Measurements from ENCODE around the gene COL6A1.
"Not testable (repeated sequence)": the region's sequence is repeated elsewhere in the genome, so short reads cannot be mapped to it uniquely, and the experiment has no call there.

COL6A1 gene

DNA sequence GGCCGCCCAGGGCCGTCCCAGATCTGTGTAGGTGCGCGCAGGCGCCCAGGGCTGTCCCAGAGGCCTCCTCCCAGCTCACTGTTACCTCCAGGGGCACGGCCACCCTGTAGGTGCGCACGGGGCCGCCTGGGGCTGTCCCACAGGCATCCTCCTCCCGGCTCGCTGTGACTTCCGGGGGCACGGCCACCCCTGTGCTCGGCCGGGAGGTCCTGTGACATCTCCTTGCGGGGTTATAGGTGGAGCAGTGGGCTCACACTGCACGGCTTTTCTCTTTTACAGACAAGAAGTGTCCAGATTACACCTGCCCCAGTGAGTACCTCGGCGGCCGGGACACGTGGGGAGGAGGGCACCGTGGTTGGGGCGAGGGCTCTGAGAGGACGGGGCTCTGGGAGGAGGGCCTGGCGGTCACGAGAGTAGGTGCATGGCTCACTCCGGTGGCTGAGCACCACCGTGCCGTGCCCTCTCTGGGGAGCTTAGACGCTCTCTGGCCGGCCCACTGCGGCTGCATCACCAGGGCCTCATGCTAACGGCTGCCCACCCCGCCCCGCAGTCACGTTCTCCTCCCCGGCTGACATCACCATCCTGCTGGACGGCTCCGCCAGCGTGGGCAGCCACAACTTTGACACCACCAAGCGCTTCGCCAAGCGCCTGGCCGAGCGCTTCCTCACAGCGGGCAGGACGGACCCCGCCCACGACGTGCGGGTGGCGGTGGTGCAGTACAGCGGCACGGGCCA lies 21.4 kb downstream of the COL6A1 start:
- no peaks in the 10 kb centered on the region for H3K27me3 ChIP-seq (ENCODE audit: insufficient read depth, low read depth, severe bottlenecking)
- no peak overlapping the region for H3K4me3 ChIP-seq (ENCODE audit: low read depth, low read length)
- TF ChIP-seq, protein P1, sequence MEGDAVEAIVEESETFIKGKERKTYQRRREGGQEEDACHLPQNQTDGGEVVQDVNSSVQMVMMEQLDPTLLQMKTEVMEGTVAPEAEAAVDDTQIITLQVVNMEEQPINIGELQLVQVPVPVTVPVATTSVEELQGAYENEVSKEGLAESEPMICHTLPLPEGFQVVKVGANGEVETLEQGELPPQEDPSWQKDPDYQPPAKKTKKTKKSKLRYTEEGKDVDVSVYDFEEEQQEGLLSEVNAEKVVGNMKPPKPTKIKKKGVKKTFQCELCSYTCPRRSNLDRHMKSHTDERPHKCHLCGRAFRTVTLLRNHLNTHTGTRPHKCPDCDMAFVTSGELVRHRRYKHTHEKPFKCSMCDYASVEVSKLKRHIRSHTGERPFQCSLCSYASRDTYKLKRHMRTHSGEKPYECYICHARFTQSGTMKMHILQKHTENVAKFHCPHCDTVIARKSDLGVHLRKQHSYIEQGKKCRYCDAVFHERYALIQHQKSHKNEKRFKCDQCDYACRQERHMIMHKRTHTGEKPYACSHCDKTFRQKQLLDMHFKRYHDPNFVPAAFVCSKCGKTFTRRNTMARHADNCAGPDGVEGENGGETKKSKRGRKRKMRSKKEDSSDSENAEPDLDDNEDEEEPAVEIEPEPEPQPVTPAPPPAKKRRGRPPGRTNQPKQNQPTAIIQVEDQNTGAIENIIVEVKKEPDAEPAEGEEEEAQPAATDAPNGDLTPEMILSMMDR (IDR thresholded peaks at IDR 0.05; ENCODE audit: low read depth, low read length), result no peak
- DNase-seq, result no peak
- peaks cover 7% of the 10 kb centered on the region for H3K9me3 ChIP-seq (ENCODE audit: severe bottlenecking)
- peaks cover 5% of the 10 kb centered on the region for H3K36me3 ChIP-seq
- H3K27ac ChIP-seq, result no peak overlapping the region

DNA sequence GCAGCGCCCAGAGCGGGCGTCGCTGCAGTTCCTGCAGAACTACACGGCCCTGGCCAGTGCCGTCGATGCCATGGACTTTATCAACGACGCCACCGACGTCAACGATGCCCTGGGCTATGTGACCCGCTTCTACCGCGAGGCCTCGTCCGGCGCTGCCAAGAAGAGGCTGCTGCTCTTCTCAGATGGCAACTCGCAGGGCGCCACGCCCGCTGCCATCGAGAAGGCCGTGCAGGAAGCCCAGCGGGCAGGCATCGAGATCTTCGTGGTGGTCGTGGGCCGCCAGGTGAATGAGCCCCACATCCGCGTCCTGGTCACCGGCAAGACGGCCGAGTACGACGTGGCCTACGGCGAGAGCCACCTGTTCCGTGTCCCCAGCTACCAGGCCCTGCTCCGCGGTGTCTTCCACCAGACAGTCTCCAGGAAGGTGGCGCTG lies 22.0 kb downstream of the COL6A1 start:
- Histone ChIP-seq H3K27ac (no peak overlapping the region), H3K9me3 (ENCODE audit: severe bottlenecking) (peaks cover 13% of the 10 kb centered on the region), H3K27me3 (ENCODE audit: insufficient read depth, low read depth, severe bottlenecking) (no peaks in the 10 kb centered on the region), H3K4me3 (ENCODE audit: low read depth, low read length) (no peak overlapping the region), H3K36me3 (peaks cover 3% of the 10 kb centered on the region)
- TF ChIP-seq, protein P1 (IDR thresholded peaks at IDR 0.05; ENCODE audit: low read depth, low read length), result no peak
- no peak for DNase-seq

DNA sequence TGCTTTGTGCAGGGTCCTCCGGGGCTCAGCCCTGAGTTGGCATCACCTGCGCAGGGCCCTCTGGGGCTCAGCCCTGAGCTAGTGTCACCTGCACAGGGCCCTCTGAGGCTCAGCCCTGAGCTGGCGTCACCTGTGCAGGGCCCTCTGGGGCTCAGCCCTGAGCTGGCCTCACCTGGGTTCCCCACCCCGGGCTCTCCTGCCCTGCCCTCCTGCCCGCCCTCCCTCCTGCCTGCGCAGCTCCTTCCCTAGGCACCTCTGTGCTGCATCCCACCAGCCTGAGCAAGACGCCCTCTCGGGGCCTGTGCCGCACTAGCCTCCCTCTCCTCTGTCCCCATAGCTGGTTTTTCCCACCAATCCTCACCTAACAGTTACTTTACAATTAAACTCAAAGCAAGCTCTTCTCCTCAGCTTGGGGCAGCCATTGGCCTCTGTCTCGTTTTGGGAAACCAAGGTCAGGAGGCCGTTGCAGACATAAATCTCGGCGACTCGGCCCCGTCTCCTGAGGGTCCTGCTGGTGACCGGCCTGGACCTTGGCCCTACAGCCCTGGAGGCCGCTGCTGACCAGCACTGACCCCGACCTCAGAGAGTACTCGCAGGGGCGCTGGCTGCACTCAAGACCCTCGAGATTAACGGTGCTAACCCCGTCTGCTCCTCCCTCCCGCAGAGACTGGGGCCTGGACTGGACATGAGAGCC lies 22.7 kb downstream of the COL6A1 start:
- no peaks in the 10 kb centered on the region for H3K27me3 ChIP-seq (ENCODE audit: insufficient read depth, low read depth, severe bottlenecking)
- no peak for DNase-seq
- no peaks in the 10 kb centered on the region for H3K36me3 ChIP-seq
- H3K9me3 ChIP-seq (ENCODE audit: severe bottlenecking), result peaks cover 13% of the 10 kb centered on the region
- TF ChIP-seq, protein P1 (IDR thresholded peaks at IDR 0.05; ENCODE audit: low read depth, low read length), result no peak
- no peak overlapping the region for H3K4me3 ChIP-seq (ENCODE audit: low read depth, low read length)
- no peak overlapping the region for H3K27ac ChIP-seq

DNA sequence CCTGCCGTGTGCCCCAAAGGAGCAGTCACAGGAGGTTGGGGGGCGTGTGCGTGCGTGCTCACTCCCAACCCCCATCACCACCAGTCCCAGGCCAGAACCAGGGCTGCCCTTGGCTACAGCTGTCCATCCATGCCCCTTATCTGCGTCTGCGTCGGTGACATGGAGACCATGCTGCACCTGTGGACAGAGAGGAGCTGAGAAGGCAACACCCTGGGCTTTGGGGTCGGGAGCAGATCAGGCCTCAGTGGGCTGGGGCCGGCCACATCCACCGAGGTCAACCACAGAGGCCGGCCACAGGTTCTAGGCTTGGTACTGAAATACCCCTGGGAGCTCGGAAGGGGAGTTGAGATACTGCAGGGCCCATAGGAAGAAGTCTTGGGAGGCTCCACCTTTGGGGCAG lies 23.5 kb downstream of the COL6A1 start:
- DNase-seq, result no peak
- TF ChIP-seq, protein P1 (IDR thresholded peaks at IDR 0.05; ENCODE audit: low read depth, low read length), result no peak
- Histone ChIP-seq H3K4me3 (ENCODE audit: low read depth, low read length) (no peak overlapping the region), H3K9me3 (ENCODE audit: severe bottlenecking) (peaks cover 13% of the 10 kb centered on the region), H3K27me3 (ENCODE audit: insufficient read depth, low read depth, severe bottlenecking) (no peaks in the 10 kb centered on the region), H3K27ac (no peak overlapping the region), H3K36me3 (no peaks in the 10 kb centered on the region)

DNA sequence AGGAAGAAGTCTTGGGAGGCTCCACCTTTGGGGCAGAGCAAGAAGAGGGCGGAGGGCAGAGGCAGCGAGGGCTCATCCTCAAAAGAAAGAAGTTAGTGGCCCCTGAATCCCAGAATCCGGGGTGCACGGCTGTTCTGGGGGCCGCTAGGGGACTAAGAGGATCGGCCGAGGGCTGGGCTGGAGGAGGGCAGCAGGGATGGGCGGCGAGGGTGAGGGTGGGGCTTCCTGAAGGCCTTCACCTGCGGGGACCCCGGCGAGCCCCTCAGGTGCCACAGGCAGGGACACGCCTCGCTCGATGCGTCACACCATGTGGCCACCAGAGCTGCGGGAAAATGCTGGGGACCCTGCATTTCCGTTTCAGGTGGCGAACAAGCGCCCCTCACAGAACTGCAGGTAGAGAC lies 23.9 kb downstream of the COL6A1 start:
- TF ChIP-seq, protein P1 (IDR thresholded peaks at IDR 0.05; ENCODE audit: low read depth, low read length), result no peak
- Histone ChIP-seq H3K27me3 (ENCODE audit: insufficient read depth, low read depth, severe bottlenecking) (no peaks in the 10 kb centered on the region), H3K9me3 (ENCODE audit: severe bottlenecking) (peaks cover 13% of the 10 kb centered on the region), H3K4me3 (ENCODE audit: low read depth, low read length) (no peak overlapping the region), H3K27ac (no peak overlapping the region), H3K36me3 (no peaks in the 10 kb centered on the region)
- DNase-seq, result no peak

DNA sequence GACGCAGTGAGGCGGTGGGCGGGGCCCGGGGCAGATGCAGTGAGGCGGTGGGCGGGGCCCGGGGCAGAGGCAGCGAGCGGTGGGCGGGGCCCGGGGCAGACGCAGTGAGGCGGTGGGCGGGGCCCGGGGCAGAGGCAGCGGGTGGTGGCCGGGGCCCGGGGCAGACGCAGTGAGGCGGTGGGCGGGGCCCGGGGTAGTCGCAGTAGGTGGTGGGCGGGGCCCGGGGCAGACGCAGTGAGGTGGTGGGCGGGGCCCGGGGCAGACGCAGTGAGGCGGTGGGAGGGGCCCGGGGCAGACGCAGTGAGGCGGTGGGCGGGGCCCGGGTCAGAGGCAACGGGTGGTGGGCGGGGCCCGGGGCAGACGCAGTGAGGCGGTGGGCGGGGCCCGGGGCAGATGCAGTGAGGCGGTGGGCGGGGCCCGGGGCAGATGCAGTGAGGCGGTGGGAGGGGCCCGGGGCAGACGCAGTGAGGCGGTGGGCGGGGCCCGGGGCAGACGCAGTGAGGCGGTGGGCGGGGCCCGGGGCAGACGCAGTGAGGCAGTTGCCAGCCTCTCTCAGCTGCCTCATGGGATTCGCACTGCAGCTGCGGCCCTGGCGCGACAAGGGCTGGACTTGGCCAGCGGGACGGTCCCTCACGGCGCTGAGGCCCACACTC lies 24.4 kb downstream of the COL6A1 start:
- H3K36me3 ChIP-seq; H3K4me3 ChIP-seq (ENCODE audit: low read depth, low read length): not testable (repeated sequence)
- H3K9me3 ChIP-seq (ENCODE audit: severe bottlenecking), result peaks cover 13% of the 10 kb centered on the region

More for the DNA sequence above, 24.4 kb downstream of the COL6A1 start:
- H3K27ac ChIP-seq; DNase-seq; H3K27me3 ChIP-seq (ENCODE audit: insufficient read depth, low read depth, severe bottlenecking): not testable (repeated sequence)

All from WERI-Rb-1 (cell line).